Effector CD4-positive, alpha-beta T cell (primary cell): ENCODE measurements around the gene TMEM217.

Source experiments
- DNase-seq: peaks from one replicate; pipeline ENCODE4 v3.0.0-alpha.2; 2020

Gene TMEM217

DNA sequence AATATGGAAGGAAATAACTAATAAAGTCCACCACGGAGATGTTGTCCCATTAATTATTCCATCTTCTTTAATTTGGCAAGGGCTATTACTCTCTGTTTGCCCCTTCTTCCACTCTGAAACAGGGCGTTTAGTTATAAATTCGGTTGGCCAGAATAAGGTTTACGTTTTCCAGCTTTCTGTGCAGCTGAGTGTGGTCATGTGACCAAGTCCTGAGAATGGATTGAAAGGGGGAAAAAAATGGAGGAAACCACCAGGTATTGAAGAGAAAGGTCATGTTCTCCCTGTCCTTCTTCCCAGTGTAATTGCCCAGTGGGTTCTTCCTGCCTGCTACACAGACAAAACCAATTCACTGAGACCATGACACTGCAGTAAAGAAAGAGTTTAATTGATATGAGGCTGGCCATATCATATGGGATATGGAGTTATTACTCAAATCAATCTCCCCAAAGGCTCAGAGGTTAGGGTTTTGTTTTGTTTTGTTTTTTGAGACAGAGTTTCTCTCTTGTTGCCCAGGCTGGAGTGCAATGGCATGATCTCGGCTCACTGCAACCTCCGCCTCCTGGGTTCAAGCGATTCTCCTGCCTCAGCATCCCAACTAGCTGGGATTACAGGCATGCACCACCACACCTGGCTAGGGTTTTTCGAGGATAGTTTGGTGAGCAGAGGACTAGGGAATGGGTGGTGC is 14.7 kb downstream of the TMEM217 start:
- DNase-seq = no peak

DNA sequence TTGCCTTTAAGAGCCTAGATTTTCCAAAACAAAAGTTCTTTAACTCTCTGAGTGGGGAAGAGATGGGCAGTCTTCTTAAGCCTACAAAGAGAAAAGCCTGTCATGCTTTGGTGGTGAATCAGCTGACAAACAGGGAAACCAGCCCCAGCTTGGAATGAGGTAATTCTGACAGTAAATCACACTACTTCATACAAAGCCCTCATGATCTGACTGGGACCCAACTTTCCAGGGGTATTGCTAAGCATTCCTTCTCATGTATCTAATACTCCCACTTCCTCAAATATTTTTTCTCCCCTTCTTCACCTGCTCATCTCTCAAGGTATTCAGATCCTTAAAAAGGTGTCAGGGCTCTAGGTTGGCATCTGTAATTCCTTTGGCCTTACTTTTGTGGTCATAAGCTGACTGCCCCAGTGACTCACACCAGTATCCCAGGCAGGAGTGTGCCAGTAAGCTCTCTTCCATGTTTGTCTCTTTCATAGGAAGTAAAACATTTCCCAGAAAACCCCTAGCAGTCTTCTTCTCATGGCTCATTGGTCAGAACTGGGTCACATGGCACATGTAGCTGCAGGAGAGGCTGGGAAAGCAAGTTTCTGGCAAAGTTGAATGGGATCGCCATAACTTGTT is 15.4 kb downstream of the TMEM217 start:
- no peak for DNase-seq

DNA sequence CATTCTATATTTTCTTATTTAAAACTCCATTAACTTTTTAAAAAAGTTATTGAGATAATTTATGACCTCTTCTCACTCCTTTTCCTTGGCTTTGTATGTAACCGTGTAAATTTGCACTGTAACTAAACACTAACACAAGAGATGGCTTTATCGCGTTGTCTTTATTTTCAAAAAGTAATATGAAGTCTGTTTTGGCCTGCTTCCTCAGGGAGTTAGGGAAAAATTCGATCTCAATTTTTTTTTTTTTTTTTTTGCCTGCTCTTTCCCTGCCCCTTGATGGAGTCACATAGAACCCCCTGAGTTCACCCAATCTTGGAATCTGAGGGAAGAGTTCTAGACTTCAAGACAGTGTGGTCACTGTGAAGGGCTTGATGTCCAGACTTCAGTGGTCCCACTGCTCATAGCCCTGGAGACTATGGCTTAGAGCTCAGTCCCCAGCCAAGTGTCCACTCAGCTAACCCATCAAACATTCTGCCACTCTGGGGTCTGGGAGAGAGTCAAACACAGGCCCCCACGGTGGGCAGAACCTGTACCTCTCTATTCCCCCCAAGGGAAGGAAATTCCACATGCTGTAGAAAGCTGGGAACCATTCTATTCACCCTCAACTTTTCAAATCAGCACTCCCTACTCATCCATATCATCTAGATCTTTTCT is 16.0 kb downstream of the TMEM217 start:
- no peak for DNase-seq

DNA sequence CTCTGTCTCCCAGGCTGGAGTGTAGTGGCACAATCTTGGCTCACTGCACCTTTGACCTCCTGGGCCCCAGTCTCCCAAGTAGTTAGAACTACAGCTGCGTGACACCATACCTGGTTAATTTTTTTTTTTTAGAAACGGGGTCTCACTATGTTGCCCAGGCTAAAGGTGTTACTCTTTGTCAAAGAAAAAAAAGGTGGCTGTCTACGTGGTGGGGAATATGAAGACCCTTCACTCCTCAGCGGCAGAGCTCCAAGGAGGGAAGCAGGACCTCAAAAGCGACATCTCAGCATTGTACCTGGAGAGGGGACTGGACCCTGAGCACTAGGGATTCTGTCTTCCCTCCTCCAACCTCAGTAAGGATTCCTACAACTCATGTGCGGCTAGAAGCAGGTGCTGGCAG is 16.8 kb downstream of the TMEM217 start:
- DNase-seq = no peak

DNA sequence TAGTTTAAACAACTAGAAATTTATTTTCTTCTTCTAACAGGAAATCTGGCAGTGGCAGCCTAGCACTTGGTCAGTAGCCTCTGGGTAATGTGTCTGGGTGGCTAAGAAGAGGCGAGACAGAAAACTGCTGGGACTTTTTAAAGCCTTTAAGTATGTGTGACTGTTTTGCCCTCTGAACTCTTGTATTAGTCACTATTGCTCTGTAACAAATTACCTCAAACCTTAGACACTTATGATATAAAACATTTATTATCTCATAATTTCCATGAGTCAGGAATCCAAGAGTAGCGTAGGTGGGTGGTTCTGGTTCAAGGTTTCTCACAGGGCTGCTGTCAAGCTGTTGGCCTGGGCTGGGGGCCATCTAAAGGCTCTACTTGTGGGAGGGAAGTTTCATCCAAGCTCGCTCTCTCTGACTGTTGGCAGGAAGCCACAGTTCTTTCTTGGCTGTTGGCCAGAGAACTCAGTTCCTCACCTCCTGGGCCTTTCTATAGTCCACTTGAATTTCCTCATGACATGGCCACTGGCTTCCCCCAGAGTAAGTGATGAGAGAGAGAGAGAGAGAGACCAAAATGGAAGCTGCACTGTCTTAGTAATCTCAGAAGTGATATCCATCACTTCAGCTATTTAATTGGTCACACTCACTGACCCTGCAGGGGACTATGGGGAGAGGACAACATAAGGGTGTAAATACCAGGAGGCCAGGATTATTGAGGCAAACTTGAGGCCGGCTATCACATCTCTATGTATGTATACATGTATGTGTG is 17.8 kb downstream of the TMEM217 start:
- peak; percentile 8 for DNase-seq

DNA sequence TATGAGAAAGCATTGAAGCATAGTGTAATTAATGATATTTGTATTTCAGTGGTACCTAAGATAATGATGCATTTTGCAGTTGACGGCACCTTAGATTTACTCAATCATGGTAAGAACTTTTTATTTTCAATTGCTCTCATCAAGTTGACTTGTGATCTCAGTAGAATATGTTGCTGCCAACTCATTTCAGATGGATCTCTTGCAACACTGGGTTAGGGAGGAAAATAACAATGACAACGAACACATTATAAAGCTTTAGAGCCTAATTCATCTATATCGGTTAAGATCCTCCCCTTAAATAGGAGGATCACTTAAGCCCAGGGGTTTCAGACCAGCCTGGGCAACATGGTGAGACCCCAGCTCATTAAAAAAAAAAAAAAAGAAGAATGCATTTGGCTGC is 18.4 kb downstream of the TMEM217 start:
- no peak for DNase-seq

DNA sequence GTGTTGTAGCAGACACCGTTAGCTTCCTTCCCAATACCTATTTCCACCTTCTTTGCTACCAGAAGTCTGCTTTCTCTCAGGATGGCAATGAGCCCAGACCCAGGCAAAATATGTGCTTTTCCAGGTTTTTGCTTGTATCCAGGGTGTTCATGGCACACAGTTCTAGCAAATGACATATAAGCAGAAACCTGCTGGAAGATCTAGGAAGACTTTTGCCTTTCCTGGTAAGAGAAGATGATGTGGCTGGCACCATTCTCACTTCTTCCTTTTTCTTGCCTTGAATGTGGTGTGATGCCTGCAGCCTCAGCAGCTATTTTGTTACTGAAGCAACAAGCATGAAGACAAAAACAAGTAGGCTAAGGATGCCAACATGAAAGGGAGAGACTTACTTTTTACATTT is 19.6 kb downstream of the TMEM217 start:
- no peak for DNase-seq

DNA sequence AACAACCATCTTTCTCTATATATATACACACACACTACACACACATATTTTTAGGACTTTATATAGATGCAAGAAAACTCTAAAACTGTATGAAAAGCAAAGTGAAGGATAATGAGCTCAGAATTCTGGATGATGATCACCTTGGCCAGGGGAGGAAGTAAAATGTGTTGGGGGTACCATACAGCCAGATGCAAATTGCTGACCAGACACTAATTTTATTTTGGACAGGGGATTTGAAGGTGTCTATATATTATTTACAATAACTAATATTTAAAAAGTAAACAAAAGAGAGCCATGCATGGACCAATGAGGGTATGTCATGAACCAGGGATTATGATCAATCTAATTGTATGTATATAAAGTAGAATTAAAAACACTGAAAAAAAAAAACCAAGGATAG is 20.2 kb downstream of the TMEM217 start:
- DNase-seq = no peak

DNA sequence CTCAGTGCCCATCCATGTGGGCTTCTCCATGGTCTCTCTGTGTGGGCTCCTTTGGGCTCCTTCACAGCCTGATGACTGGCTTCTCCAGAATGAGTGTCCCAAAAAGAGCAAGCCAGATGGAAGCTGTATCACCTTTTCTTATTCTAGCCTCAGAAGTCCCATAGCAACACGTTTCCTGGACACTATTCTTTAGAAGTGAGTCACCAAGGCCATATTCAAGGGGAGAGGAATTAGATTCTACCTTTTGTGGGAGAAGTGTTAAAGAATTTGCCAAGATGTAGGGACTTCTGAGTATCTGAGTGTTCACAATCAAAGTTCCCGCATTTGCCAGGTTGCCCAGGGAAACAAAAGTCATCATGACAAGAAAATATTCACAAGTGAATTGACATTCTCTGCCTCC is 21.0 kb downstream of the TMEM217 start:
- no peak for DNase-seq

DNA sequence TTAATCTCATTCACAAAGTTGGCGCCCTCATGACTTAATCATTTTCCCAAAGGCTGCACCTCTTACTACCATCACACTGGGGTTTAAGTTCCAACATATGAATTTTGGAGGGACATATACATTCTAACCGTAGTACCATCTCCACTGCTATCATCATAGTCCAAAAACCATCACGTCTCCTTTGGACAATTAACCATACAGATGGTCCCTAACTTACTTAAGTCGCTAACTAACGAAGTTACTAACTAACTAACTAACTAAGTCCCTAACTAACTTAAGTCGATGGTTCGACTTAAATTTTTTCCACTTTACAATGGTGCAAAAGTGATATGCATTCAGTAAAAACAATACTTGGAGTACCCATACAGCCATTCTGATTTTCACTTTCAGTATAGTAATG is 24.4 kb downstream of the TMEM217 start:
- no peak for DNase-seq

DNA sequence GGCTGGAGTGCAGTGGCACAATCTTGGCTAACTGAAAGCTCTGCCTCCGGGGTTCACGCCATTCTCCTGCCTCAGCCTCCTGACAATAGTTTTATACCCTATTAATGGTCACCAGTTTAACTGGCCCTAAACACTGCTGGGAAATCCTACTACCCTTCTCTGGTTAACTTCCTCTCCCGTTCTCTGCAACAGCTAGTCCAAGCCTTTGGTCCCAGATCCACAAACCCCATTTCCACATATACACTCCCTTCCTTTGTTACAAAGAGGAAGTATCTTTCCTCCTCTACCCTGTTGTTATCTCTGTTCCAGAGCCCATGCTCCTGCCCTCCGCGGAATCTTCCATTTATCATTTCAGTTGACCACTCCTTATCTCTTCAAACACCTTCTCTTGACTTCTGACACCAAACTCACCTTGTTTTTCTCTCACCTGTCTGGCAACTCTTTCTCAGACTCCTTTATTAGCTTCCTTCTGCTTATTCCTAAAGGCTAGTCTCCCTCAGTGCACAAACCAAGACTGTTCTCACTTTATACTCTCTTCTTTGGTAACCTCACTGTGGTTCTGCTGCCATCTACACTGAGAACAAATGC is 25.4 kb downstream of the TMEM217 start:
- no peak for DNase-seq

DNA sequence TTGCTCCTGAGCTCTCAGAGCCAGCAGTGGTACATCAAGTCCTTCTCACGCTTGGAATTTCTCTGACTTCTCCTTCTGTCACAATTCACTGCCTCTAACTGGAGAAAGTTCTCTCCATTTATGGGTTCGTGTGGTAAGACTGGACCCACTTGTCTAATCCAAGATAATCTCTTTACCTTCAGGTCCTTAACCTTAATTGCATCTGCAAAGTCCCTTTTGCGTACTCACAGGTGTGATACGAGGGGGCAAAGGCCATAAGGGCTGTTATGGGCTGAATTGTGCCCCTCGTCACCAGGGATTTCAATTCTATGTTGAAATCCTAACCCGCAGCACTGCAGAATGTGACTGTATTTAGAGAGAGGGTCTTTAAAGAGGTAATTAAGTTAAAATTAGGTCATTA is 27.8 kb downstream of the TMEM217 start:
- DNase-seq = no peak

DNA sequence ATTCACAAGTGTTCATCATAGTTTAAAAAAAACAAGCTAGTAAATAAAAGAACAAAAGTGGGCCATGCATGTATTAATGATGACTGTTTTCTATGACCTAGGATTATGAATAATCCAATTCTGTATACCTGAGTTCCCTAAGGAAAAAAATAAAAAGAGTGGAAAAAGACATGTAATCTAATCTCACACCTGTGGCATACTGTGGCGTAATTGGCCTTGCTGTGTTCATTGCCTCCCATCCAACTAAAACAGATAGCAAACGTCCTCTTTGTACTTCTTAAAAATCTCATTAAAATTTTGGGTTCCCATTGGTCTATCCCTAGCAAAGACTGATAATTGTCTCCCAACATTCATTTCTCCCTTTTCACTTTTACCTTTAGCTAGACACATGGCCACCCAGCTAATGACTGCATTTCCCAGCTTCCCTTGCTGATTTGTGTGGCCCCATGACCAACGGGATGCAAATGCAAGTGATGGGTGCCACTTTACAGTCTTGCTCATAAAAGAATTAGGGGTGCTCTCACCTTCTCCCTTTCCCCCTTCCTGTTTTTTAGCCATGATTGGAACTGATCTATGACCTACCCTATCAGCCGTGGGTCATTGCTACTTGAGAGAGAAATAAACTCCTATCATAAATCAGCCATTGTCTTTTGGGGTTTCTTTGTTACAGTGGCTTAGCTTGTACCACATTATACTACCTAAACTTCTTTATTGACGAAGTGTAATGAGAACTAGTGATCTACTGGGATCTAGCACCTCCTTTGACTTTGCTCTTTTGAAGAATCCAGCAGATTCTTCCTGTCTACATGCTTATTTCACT is 32.4 kb downstream of the TMEM217 start:
- DNase-seq = no peak

DNA sequence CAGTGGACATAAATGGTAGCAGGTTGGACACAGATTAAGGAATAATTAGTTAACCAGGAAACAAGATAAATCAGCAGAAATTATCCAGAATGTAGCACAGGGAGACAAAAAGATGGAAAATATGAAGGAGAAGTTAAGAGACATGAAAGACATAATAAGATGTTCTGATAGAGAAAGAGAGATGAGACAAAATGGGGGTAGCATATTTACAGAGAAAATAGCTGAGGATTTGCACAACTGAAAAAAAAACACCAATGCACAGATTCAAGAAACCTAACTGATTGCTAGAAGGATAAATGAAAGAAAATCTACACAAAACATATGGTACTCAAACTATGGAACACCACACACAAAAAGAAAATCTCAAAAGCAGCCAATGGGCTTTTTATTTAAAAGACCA is 35.0 kb downstream of the TMEM217 start:
- no peak for DNase-seq

DNA sequence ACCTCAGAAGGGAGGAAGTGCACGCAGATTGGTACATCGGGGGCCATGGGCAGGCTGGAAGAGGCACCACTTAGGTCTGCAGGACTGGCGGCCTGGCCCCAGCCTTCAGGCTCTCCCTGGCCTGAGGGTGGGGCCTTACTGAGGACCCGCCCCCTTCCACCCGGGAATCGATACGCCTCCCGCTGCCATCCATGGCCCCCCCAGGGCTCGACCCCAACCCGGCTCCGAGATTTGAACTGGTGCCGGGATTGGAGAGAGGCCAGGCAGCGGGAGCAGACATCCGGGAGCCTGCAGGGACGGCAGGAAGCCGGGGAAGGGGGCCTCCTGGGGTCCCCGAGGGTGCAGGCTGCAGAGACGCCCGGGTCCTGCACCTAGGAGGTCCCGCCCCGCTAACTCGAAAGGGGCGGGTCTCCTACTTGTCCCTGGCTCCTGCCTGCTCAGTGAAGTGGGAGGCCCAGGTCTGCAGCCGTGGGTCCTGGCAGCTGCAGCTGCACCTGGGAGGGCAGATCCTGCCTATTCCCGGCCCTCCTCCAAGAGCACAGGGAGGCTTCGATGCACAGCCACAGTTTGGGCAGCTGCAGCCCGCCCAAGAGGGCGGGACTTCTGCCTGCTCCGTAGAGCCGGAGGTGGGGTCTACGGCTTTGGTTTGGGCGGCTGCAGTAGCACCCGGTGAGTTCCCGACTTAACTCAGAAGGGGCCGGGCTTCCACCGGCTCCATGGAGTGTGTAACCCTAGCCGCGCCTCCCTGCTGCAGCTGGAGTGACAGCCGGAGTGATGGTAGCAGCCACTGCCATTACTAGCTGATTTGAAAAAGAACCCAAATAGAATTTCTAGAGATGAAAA is 35.6 kb downstream of the TMEM217 start:
- peak; percentile 54 for DNase-seq

DNA sequence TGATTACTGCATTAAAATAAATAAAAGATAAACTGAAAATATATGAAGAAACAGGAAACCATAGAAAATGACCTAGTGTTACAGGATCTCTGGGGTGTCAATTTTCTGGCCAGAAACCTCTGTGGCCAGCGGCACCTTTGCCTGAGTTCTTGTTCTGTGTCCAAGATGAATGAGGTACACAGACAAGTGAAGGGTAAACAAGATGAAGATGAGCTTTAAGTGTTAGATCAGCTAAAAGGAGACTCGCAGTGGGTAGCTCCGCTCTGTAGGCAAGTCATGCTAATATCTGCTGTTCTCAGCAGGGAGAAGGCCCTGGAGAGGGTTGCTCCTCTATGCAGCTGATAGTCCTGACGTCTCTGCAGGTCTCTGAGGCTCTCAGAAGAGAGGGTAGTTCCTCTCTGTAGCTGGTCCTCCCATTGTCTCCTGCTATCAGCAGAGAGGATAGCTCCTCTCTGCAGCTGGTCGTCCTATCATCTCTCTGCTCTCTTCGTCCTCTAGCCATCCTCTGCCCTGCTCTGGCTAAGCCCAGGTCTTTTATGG is 36.3 kb downstream of the TMEM217 start:
- no peak for DNase-seq

DNA sequence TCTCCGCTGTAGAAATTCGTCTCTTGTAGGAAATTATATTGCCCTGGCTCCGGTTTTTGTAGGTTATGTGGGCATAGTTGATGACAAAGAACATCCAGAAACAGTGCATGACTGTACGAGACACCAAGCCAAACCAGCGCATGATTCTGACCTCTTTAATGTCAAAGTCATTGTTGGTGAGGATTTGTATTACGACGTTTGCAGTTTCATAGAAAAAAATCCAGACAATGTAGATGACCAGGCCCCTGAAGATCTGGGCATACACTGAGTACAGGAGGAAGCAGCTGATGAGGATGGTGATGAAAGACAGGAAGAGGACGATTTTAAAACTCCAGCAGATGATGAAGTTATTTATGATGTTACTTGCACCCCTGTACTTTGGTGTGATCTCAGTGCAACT is 39.4 kb downstream of the TMEM217 start:
- DNase-seq = no peak

DNA sequence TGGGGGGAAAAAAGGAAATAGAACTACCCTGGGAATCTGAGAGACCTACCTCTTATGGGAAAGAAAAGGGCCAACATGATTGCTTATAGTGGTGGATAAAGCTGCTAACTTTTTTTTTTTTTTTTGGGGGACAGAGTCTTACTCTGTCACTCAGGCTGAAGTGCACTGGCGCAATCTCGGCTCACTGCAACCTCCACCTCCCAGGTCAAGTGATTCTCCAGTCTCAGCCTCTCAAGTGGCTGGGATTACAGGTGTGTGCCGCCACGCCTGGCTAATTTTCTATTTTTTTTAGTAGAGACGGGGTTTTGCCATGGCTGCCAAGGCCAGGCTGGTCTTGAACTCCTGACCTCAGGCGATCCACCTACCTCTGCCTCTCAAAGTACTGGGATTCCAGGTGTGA is 39.9 kb downstream of the TMEM217 start:
- no peak for DNase-seq

DNA sequence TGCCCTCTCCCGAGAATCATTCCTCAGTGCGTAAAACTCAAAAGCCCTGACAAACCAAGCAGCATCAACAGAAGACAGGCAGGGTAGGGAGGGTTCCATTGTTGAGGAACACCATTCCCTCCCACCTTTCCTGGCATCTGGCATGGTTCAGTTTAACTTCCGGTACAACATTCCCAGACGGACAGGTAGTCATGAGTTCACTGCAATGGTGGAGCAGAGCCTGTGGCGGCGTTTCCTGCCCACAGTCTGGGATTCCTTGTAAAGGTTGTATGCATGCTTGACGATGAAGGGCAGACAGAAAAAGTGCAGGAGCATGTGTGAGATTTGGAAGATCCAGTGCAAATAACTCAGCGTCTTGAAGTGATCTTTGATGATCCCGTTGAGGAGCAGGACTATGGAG is 45.7 kb downstream of the TMEM217 start:
- no peak for DNase-seq

DNA sequence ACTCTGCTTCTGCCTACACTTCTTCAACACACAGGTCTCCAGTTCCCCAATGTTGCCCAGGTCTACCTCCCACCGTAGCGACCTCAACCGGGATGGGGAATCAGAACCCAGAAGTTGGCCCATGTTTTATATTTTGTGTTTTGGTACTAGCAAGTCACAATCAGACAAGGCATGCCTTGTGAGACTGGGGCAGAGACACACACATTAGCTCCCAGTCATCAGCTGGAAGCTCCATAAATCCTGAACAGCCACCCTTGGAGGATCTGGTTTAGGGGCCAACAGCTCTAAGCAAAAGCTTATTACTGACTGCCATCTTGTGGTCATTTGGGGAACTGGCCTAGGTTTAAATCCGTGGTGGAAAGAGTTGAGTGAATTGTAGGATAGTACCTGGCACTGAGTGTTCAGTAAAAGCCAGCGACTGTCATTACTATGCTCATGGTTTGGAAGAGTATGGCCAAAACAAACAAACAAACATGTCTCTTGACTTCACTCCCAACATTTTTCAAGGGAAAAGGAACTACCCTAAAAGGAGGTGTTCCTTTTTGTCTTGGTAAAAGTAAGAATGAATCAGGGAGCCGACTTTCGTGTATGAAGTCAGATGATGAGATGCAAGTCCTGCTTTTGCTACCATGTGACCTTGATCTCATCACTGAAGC is 47.5 kb downstream of the TMEM217 start:
- peak; percentile 73 for DNase-seq
